Astrocyte (in vitro differentiated cells and primary cell): ENCODE data around the gene PLAAT1.

ENCODE experiments used
- EZH2 ChIP-seq: IDR thresholded peaks from 2 replicates; pipeline ENCODE4 v1.6.1; 2012; ENCODE audit warnings: mild to moderate bottlenecking, low read length, inconsistent platforms; ENCODE audit not compliant: insufficient read depth
- TF ChIP-seq, protein P1 (sequence below): IDR thresholded peaks from 2 replicates; pipeline ENCODE4 v1.5.1; 2011; ENCODE audit warnings: low read depth, mild to moderate bottlenecking, inconsistent platforms, low read length, moderate library complexity; ENCODE audit not compliant: insufficient read depth

DNA sequence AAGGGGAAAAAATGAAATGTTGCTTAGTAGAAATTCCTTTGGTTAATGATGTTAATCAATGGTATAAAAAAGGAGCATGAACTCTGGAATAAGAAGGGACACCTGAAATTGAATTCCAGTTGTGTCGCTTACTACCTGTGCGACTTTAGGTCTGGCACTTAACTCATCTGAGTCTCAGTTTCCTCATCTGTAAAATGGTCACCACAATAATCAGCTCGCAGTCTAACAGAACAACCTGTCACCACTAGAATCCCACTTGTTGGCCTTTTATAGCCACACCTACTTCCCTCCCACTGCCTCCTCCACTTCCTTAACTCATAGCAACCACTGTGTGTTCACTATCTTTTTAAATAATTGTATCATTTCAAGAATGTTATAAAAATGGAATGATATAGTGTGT is 2.5 kb downstream of the PLAAT1 start:
- TF ChIP-seq, protein P1, sequence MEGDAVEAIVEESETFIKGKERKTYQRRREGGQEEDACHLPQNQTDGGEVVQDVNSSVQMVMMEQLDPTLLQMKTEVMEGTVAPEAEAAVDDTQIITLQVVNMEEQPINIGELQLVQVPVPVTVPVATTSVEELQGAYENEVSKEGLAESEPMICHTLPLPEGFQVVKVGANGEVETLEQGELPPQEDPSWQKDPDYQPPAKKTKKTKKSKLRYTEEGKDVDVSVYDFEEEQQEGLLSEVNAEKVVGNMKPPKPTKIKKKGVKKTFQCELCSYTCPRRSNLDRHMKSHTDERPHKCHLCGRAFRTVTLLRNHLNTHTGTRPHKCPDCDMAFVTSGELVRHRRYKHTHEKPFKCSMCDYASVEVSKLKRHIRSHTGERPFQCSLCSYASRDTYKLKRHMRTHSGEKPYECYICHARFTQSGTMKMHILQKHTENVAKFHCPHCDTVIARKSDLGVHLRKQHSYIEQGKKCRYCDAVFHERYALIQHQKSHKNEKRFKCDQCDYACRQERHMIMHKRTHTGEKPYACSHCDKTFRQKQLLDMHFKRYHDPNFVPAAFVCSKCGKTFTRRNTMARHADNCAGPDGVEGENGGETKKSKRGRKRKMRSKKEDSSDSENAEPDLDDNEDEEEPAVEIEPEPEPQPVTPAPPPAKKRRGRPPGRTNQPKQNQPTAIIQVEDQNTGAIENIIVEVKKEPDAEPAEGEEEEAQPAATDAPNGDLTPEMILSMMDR, result no peak
- no peak for TF ChIP-seq EZH2
